GM10266 (cell line): ENCODE measurements around the gene SLC9A9.

ENCODE experiments used
- DNase-seq: peaks from one replicate; pipeline ENCODE4 v3.0.0; 2012; ENCODE audit errors: extremely low spot score
- CTCF ChIP-seq: IDR thresholded peaks from 2 replicates; pipeline ENCODE4 v1.5.1; 2012; ENCODE audit warnings: mild to moderate bottlenecking, low read depth; ENCODE audit not compliant: control insufficient read depth, insufficient read depth; ENCODE audit errors: missing control alignments

SLC9A9 gene

GRCh38 chr3:143218166-143218835 is 630.0 kb downstream of the SLC9A9 start:
- TF ChIP-seq CTCF, result no peak
- DNase-seq, result no peak

- TF ChIP-seq CTCF, result no peak
- DNase-seq, result no peak
Measured at GRCh38 chr3:143217283-143217682, 631.0 kb downstream of the SLC9A9 start.

- no peak for DNase-seq
- no peak for TF ChIP-seq CTCF
Measured at GRCh38 chr3:143216709-143217182, 631.5 kb downstream of the SLC9A9 start.
